ENCODE measurements around the gene CAPS. TPM values are rescaled to one million over a fixed set of nuclear protein-coding genes. Genes with fewer than 3 reads are reported as not detected.

Gene CAPS
- total and polyA plus RNA-seq, 2 experiments from 2014 or later = 15.5 to 17.8 TPM

DNA sequence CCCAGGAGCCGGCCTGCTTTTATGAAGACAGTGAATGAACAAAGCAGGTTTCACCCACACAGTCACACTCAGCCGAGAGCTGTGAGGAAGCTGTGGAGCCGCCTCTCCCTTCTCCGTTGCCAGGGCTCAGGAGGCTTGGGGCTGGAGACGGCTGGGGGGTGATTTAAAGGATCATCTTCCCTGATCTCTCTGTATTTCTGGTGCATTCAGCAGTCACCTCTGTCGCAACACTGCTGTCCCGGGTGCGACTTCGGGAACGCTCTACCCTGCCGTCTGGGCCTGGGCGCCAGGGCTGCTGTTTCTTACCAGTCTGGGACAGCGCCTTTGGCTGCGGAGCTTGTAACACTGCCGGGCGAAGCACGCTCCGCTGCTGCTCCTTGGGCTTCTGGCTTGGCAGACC is 18.1 kb downstream of the CAPS start:
- no peaks in the 10 kb centered on the region for H3K36me3 ChIP-seq (replicated peaks; ENCODE audit: insufficient read depth, low read depth)
- WGBS (ENCODE audit: low lambda C conversion rate, missing lambda C conversion rate) = 94% methylated on average over 17 of the region's 18 CpGs

DNA sequence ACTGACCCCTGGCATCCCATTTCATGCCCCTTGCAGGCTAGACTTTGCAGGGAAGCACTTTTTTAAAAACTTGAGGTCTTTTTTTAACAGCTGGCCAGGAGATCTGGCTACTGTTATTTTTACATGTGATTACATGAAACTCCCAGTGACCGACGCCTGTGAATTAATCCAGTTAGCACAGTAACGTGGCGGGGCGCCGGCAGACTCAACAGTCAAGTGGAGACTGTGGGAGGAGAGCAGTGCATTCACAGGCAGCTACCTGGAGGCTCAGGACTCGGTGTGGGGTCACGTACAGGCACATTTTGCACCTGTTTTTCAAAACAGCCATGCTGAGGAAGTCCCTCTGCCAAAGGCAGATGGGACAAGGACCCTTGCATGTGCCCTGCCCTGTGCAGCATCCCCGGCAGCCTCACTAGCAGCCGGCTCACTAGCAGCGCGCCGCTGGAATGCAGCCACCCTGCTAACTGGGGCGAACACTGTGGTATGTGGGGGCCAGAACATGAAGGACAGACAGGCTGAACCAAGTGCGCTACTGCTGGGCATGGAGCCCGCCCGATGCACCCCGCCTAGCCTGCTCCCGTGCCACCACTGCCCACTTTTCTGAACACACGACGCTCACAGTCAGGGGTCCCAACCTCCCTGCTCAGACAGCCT is 18.7 kb downstream of the CAPS start:
- peaks cover 14% of the 10 kb centered on the region for H4K20me1 ChIP-seq (ENCODE audit: insufficient read depth, poor library complexity, severe bottlenecking)
- no peak for TF ChIP-seq EZH2 (IDR thresholded peaks at IDR 0.05; ENCODE audit: borderline replicate concordance)
- TF ChIP-seq, protein P1, sequence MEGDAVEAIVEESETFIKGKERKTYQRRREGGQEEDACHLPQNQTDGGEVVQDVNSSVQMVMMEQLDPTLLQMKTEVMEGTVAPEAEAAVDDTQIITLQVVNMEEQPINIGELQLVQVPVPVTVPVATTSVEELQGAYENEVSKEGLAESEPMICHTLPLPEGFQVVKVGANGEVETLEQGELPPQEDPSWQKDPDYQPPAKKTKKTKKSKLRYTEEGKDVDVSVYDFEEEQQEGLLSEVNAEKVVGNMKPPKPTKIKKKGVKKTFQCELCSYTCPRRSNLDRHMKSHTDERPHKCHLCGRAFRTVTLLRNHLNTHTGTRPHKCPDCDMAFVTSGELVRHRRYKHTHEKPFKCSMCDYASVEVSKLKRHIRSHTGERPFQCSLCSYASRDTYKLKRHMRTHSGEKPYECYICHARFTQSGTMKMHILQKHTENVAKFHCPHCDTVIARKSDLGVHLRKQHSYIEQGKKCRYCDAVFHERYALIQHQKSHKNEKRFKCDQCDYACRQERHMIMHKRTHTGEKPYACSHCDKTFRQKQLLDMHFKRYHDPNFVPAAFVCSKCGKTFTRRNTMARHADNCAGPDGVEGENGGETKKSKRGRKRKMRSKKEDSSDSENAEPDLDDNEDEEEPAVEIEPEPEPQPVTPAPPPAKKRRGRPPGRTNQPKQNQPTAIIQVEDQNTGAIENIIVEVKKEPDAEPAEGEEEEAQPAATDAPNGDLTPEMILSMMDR (IDR thresholded peaks at IDR 0.05; ENCODE audit: poor library complexity) = no peak
- TF ChIP-seq EZH2phosphoT487 (IDR thresholded peaks at IDR 0.05; ENCODE audit: low read depth, severe bottlenecking, unreplicated experiment) = no peak
- no peaks in the 10 kb centered on the region for H3K36me3 ChIP-seq (replicated peaks; ENCODE audit: insufficient read depth, low read depth)
- no peak overlapping the region for H3K27ac ChIP-seq
- H3K4me3 ChIP-seq = no peak overlapping the region
- H3K4me2 ChIP-seq = no peak overlapping the region
- 94% methylated on average over 21 of the region's 21 CpGs for WGBS (ENCODE audit: low lambda C conversion rate, missing lambda C conversion rate)
- peaks cover 35% of the 10 kb centered on the region for H3K4me1 ChIP-seq (ENCODE audit: insufficient read depth)
- no peaks in the 10 kb centered on the region for H3K9me3 ChIP-seq (ENCODE audit: low read depth)
- H3K27me3 ChIP-seq = no peaks in the 10 kb centered on the region
- peaks cover 35% of the 10 kb centered on the region for H3K79me2 ChIP-seq
- no peak for DNase-seq (ENCODE audit: low spot score)
- no peaks in the 10 kb centered on the region for H3K9me2 ChIP-seq (replicated peaks; ENCODE audit: insufficient read depth)
- no peak overlapping the region for H2AFZ ChIP-seq

More for the DNA sequence above, 18.1 kb downstream of the CAPS start:
- H3K27me3 ChIP-seq = no peaks in the 10 kb centered on the region
- no peak overlapping the region for H3K4me2 ChIP-seq
- peaks cover 32% of the 10 kb centered on the region for H3K4me1 ChIP-seq (ENCODE audit: insufficient read depth)
- H3K4me3 ChIP-seq = no peak overlapping the region
- peaks cover 14% of the 10 kb centered on the region for H4K20me1 ChIP-seq (ENCODE audit: insufficient read depth, poor library complexity, severe bottlenecking)
- peaks cover 30% of the 10 kb centered on the region for H3K79me2 ChIP-seq
- H3K9me3 ChIP-seq (ENCODE audit: low read depth) = no peaks in the 10 kb centered on the region
- H3K9me2 ChIP-seq (replicated peaks; ENCODE audit: insufficient read depth) = no peaks in the 10 kb centered on the region
- no peak for DNase-seq (ENCODE audit: low spot score)
- TF ChIP-seq EZH2 (IDR thresholded peaks at IDR 0.05; ENCODE audit: borderline replicate concordance) (no peak), EZH2phosphoT487 (IDR thresholded peaks at IDR 0.05; ENCODE audit: low read depth, severe bottlenecking, unreplicated experiment) (no peak)
- TF ChIP-seq, protein P1 (IDR thresholded peaks at IDR 0.05; ENCODE audit: poor library complexity) = no peak
- H3K27ac ChIP-seq = no peak overlapping the region
- H2AFZ ChIP-seq = no peak overlapping the region

DNA sequence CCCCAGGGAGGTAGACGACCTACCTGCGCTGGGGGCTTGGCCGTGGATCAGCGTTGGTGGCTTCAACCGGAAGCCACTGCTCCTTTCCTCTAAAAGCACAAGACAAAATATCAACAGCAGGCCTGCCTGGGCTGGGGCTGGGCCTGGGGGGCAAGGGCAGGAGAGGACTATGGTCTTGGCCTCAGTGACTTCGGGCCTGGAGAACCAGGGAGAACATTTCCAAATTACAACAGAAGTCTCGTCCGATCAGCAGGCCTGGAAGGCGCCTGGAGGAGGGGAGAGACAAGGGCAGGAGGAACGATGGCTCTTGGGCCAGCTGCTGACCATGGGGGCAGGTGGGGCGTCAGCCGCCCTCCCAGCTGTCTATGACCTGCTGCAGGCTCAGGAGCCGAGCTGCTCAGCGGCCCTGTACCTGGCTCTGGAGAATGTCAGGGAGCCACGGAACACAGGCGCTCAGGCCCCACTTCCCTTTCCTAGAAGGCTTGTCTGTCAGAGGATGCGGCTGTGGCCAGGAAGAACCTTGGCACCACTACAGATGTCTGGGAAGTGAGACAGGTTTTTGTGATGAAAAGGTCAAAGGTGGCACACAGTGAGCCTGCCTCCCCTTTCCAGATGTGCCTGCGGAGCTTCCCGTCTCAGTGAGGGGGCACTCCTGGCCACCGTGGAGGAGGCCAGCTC is 19.5 kb downstream of the CAPS start:
- no peaks in the 10 kb centered on the region for H3K36me3 ChIP-seq (replicated peaks; ENCODE audit: insufficient read depth, low read depth)
- H3K4me1 ChIP-seq (ENCODE audit: insufficient read depth) = peaks cover 30% of the 10 kb centered on the region
- H3K27ac ChIP-seq = peak overlapping the region; percentile 71
- no peaks in the 10 kb centered on the region for H3K27me3 ChIP-seq
- H2AFZ ChIP-seq = no peak overlapping the region
- no peaks in the 10 kb centered on the region for H3K9me2 ChIP-seq (replicated peaks; ENCODE audit: insufficient read depth)
- H3K79me2 ChIP-seq = peaks cover 42% of the 10 kb centered on the region
- H3K4me2 ChIP-seq = no peak overlapping the region
- H3K9me3 ChIP-seq (ENCODE audit: low read depth) = no peaks in the 10 kb centered on the region
- 90% methylated on average over 20 of the region's 20 CpGs for WGBS (ENCODE audit: low lambda C conversion rate, missing lambda C conversion rate)
- TF ChIP-seq, protein P1 (IDR thresholded peaks at IDR 0.05; ENCODE audit: poor library complexity) = no peak
- TF ChIP-seq EZH2phosphoT487 (IDR thresholded peaks at IDR 0.05; ENCODE audit: low read depth, severe bottlenecking, unreplicated experiment) (no peak), EZH2 (IDR thresholded peaks at IDR 0.05; ENCODE audit: borderline replicate concordance) (no peak)
- peaks cover 14% of the 10 kb centered on the region for H4K20me1 ChIP-seq (ENCODE audit: insufficient read depth, poor library complexity, severe bottlenecking)
- no peak overlapping the region for H3K4me3 ChIP-seq
- DNase-seq (ENCODE audit: low spot score) = no peak

Measured in hepatocyte (in vitro differentiated cells).